ENCODE results near the gene PRDM8.
"Not testable (repeated sequence)": the region's sequence is repeated elsewhere in the genome, so short reads cannot be mapped to it uniquely, and the experiment has no call there.

PRDM8 gene

GRCh38 chr4:80172203-80172602, 25.1 kb upstream of the PRDM8 start:
- no peak for TF ChIP-seq CTCF (IDR thresholded peaks at IDR 0.05; ENCODE audit: extremely low read depth, insufficient read depth, missing control alignments)
- no peak for DNase-seq (ENCODE audit: low spot score)
- in situ Hi-C loops (cut with MboI; ENCODE audit: low pct_unique_long_range_greater_than_20kb, low sequenced_read_pairs, unreplicated experiment) = no loop called here

GRCh38 chr4:80173401-80173800, 23.9 kb upstream of the PRDM8 start:
- peak; percentile 12 for DNase-seq (ENCODE audit: low spot score)
- in situ Hi-C loops (cut with MboI; ENCODE audit: low pct_unique_long_range_greater_than_20kb, low sequenced_read_pairs, unreplicated experiment) = no loop called here
- no peak for TF ChIP-seq CTCF (IDR thresholded peaks at IDR 0.05; ENCODE audit: extremely low read depth, insufficient read depth, missing control alignments)

- DNase-seq (ENCODE audit: low spot score) = no peak
These were observed 23.5 kb upstream of the PRDM8 start for GRCh38 chr4:80173841-80174240.

GRCh38 chr4:80177793-80178192, 19.5 kb upstream of the PRDM8 start:
- not testable (repeated sequence) for DNase-seq (ENCODE audit: low spot score)
- in situ Hi-C loops (cut with MboI; ENCODE audit: low pct_unique_long_range_greater_than_20kb, low sequenced_read_pairs, unreplicated experiment) = loop anchor here (25.0 kb wide), 1 partner anchor 265 kb away; no protein-coding TSS in a partner anchor

More at GRCh38 chr4:80173841-80174240, 23.5 kb upstream of the PRDM8 start:
- no peak for TF ChIP-seq CTCF (IDR thresholded peaks at IDR 0.05; ENCODE audit: extremely low read depth, insufficient read depth, missing control alignments)
- in situ Hi-C loops (cut with MboI; ENCODE audit: low pct_unique_long_range_greater_than_20kb, low sequenced_read_pairs, unreplicated experiment) = no loop called here

- no peak for TF ChIP-seq CTCF (IDR thresholded peaks at IDR 0.05; ENCODE audit: extremely low read depth, insufficient read depth, missing control alignments)
- in situ Hi-C loops (cut with MboI; ENCODE audit: low pct_unique_long_range_greater_than_20kb, low sequenced_read_pairs, unreplicated experiment) = loop anchor here (25.0 kb wide), 1 partner anchor 267 kb away; no protein-coding TSS in a partner anchor
- no peak for DNase-seq (ENCODE audit: low spot score)
These were observed 18.3 kb upstream of the PRDM8 start for GRCh38 chr4:80178964-80179363.

- no peak for DNase-seq (ENCODE audit: low spot score)
- TF ChIP-seq CTCF (IDR thresholded peaks at IDR 0.05; ENCODE audit: extremely low read depth, insufficient read depth, missing control alignments) = no peak
- in situ Hi-C loops (cut with MboI; ENCODE audit: low pct_unique_long_range_greater_than_20kb, low sequenced_read_pairs, unreplicated experiment) = loop anchor here (25.0 kb wide), 1 partner anchor 267 kb away; no protein-coding TSS in a partner anchor
These were observed 17.6 kb upstream of the PRDM8 start for GRCh38 chr4:80179637-80180161.

GRCh38 chr4:80180743-80181142, 16.6 kb upstream of the PRDM8 start:
- no peak for DNase-seq (ENCODE audit: low spot score)
- in situ Hi-C loops (cut with MboI; ENCODE audit: low pct_unique_long_range_greater_than_20kb, low sequenced_read_pairs, unreplicated experiment) = loop anchor here (25.0 kb wide), 1 partner anchor 268 kb away; no protein-coding TSS in a partner anchor

More at GRCh38 chr4:80180743-80181142, 16.6 kb upstream of the PRDM8 start:
- no peak for TF ChIP-seq CTCF (IDR thresholded peaks at IDR 0.05; ENCODE audit: extremely low read depth, insufficient read depth, missing control alignments)
